Breast epithelium (tissue), 4 donors: Measurements from ENCODE around the gene COL26A1. TPM values are rescaled to one million over a fixed set of nuclear protein-coding genes. Genes with fewer than 3 reads are reported as not detected.
"Not testable (repeated sequence)": the region's sequence is repeated elsewhere in the genome, so short reads cannot be mapped to it uniquely, and the experiment has no call there.

Experiments used
- DNase-seq, 2 donors: peaks; one replicate each; pipeline ENCODE4 v3.0.0-alpha.2; 2019; ENCODE audit warnings: low spot score in 2 of 2
- H3K27ac ChIP-seq, 2 donors: fragments of 200-600 bp; sonication (generic) in 1 of 2; one replicate each; pipeline ENCODE4 v1.5.1; 2016 to 2019; ENCODE audit warnings: mild to moderate bottlenecking in 1 of 2
- H3K27me3 ChIP-seq, 2 donors: fragments of 200-600 bp; sonication (generic) in 1 of 2; one replicate each; pipeline versions ENCODE4 v1.5.1 to v1.6.0; 2017 to 2019; ENCODE audit warnings: control low read depth in 1 of 2, mild to moderate bottlenecking in 1 of 2
- H3K36me3 ChIP-seq: fragments of 200-600 bp; one replicate; pipeline ENCODE4 v1.5.1; 2019
- H3K4me1 ChIP-seq, 2 donors: fragments of 200-600 bp; sonication (generic); one replicate each; pipeline ENCODE4 v1.5.1; 2016 to 2019; ENCODE audit warnings: control low read depth in 1 of 2
- H3K4me3 ChIP-seq, 3 donors: fragments of 200-600 bp; sonication (generic); 1 replicate in 2 of 3; 2 replicates in 1 of 3; pipeline ENCODE4 v1.5.1; 2016 to 2019; ENCODE audit warnings: mild to moderate bottlenecking in 3 of 3, moderate library complexity in 2 of 3
- H3K9me3 ChIP-seq, 2 donors: fragments of 200-600 bp; sonication (generic) in 1 of 2; one replicate each; pipeline ENCODE4 v1.5.1; 2016 to 2019; ENCODE audit warnings: control low read depth in 1 of 2
- CTCF ChIP-seq, 3 donors: fragments of 450-650 bp; IDR thresholded peaks; one replicate each; pipeline ENCODE4 v1.5.1; 2016 to 2017; ENCODE audit warnings: antibody characterized with exemption in 3 of 3, mild to moderate bottlenecking in 3 of 3, moderate library complexity in 3 of 3
- POLR2A ChIP-seq: fragments of 450-650 bp; IDR thresholded peaks from one replicate; pipeline ENCODE4 v1.6.1; 2016; ENCODE audit warnings: antibody characterized with exemption, mild to moderate bottlenecking, moderate library complexity
- POLR2AphosphoS5 ChIP-seq, 3 donors: sonication (generic); formaldehyde crosslinking; IDR thresholded peaks; one replicate each; pipeline ENCODE4 v1.6.1; 2017; ENCODE audit warnings: antibody characterized with exemption in 3 of 3
- intact Hi-C: fragments of 100-400 bp; cut with DNase I; formaldehyde crosslinking; loops from one replicate; pipeline ENCODE4 v1.15.1; 2023; ENCODE audit warnings: low total_unique reads
- total RNA-seq, 3 donors: library from RNA; depleted of rRNA; stranded (reverse); fragments of >200 nt; gene quantifications; one replicate each; pipeline ENCODE4 v1.1.0, GENCODE V29; 2016

The COL26A1 gene
- total RNA-seq, 3 donors from 2014 or later = not detected

GRCh38 chr7:101496017-101496416 lies 133.3 kb downstream of the COL26A1 start:
- Histone ChIP-seq H3K4me3 (no peak overlapping the region), H3K27me3 (no peaks in the 10 kb centered on the region), H3K36me3 (no peaks in the 10 kb centered on the region), H3K4me1 (no peaks in the 10 kb centered on the region), H3K9me3 (no peaks in the 10 kb centered on the region), H3K27ac (no peak overlapping the region)
- intact Hi-C loops = no loop called here
- no peak for DNase-seq
- TF ChIP-seq POLR2A (no peak), POLR2AphosphoS5 (IDR thresholded peaks at IDR 0.05) (no peak), CTCF (IDR thresholded peaks at IDR 0.05) (no peak)

- Histone ChIP-seq H3K9me3 (no peaks in the 10 kb centered on the region), H3K4me1 (no peaks in the 10 kb centered on the region), H3K27me3 (no peaks in the 10 kb centered on the region), H3K4me3 (no peak overlapping the region), H3K27ac (no peak overlapping the region), H3K36me3 (no peaks in the 10 kb centered on the region)
- intact Hi-C loops = no loop called here
- TF ChIP-seq POLR2AphosphoS5 (IDR thresholded peaks at IDR 0.05) (no peak), CTCF (IDR thresholded peaks at IDR 0.05) (no peak), POLR2A (no peak)
- no peak for DNase-seq
Observed at GRCh38 chr7:101501351-101501750, 138.7 kb downstream of the COL26A1 start.

- no peak overlapping the region for H3K4me3 ChIP-seq
- H3K27ac ChIP-seq = no peak overlapping the region
- TF ChIP-seq POLR2AphosphoS5 (IDR thresholded peaks at IDR 0.05) (no peak), POLR2A (no peak), CTCF (IDR thresholded peaks at IDR 0.05) (no peak)
- no peaks in the 10 kb centered on the region for H3K36me3 ChIP-seq
- no peak for DNase-seq
- intact Hi-C loops = no loop called here
- no peaks in the 10 kb centered on the region for H3K4me1 ChIP-seq
- no peaks in the 10 kb centered on the region for H3K9me3 ChIP-seq
- H3K27me3 ChIP-seq = peaks cover 0 to 6% of the 10 kb centered on the region in 2 donors
Observed at GRCh38 chr7:101502466-101503098, 139.9 kb downstream of the COL26A1 start.

- DNase-seq, intact Hi-C loops: not testable (repeated sequence)
Observed at GRCh38 chr7:101505510-101505909, 142.8 kb downstream of the COL26A1 start.

GRCh38 chr7:101506531-101506930 lies 143.9 kb downstream of the COL26A1 start:
- Histone ChIP-seq H3K27me3 (peaks cover 0 to 29% of the 10 kb centered on the region in 2 donors), H3K9me3 (no peaks in the 10 kb centered on the region), H3K4me3 (no peak overlapping the region), H3K27ac (no peak overlapping the region), H3K36me3 (no peaks in the 10 kb centered on the region), H3K4me1 (no peaks in the 10 kb centered on the region)
- TF ChIP-seq CTCF (IDR thresholded peaks at IDR 0.05) (no peak), POLR2AphosphoS5 (IDR thresholded peaks at IDR 0.05) (no peak), POLR2A (no peak)
- no peak for DNase-seq
- intact Hi-C loops = no loop called here

More at GRCh38 chr7:101505510-101505909, 142.8 kb downstream of the COL26A1 start:
- not testable (repeated sequence) for H3K4me1 ChIP-seq, H3K9me3 ChIP-seq, H3K36me3 ChIP-seq, H3K4me3 ChIP-seq, H3K27ac ChIP-seq
- H3K27me3 ChIP-seq = peaks cover 0 to 23% of the 10 kb centered on the region in 2 donors
